RPMI8226 (cell line): ENCODE results near the gene PDLIM1.
"Not testable (repeated sequence)": the region's sequence is repeated elsewhere in the genome, so short reads cannot be mapped to it uniquely, and the experiment has no call there.

Experiments
- DNase-seq: peaks from one replicate; pipeline ENCODE4 v3.0.0-alpha.2; 2015

The PDLIM1 gene

DNA sequence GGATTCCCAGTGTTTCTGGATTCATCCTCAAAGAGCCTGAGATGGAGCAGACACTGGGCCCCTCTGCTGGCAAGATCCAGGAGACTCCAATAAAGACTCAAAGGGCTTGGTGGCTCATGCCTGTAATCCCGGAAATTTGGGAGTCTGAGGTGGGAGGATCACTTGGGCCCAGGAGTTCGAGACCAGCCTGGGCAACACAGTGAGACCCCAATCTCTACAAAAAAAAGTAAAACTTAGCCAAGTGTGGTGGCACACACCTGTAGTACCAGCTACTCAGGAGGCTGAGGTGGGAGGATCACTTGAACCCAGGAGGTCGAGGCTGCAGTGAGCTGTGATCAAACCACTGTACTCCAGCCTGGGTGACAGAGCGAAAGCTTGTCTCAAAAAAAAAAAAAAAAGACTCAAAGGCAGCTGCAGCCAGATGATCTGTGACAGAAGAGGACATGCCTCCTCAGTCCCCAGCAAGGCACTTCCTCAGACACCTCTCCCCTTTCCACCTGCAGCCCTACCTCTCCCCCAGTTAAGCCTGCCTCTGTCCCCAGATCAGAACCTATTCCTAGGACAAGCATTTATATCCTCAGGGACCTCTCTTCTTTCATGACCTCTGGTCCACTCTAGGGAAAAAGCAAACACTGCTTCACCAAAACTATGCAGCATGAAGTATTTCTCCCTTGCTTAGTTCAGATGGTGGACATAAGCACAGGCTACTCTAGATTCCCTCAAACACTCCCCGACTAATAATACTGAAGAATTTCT is 27.9 kb downstream of the PDLIM1 start:
- no peak for DNase-seq

GRCh38 chr10:95261926-95262325 is 28.9 kb downstream of the PDLIM1 start:
- no peak for DNase-seq

DNA sequence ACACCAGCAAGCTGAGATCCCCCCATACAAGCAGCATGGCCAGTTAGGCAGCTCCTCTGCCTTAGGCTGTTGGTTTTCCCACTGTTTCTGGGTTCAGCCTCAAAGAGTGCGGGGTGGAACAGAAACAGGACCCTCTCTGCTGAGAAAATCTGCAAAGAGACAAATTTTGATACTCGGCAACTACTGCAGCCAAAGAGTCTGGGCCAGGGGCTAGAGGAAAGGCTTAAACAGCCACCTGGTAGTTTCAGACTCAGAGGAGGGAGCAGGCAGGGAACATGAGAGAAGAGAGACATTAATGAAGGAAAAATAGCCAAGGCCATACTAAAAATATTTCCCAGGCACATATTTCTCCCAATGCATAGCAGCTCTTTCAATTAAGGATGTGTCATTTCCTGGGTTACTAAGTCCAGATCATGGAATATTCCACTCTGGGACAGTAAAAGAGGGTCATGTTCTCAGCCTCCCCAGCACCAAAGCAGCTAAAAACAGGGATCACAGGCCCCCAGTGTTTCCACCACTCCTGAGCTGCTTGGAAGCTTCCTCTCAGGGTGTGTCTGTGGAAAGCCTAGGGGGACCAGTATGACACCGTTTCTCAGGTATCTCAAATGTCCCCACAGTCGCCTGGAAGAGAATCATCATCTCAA is 29.8 kb downstream of the PDLIM1 start:
- peak; percentile 56 for DNase-seq

DNA sequence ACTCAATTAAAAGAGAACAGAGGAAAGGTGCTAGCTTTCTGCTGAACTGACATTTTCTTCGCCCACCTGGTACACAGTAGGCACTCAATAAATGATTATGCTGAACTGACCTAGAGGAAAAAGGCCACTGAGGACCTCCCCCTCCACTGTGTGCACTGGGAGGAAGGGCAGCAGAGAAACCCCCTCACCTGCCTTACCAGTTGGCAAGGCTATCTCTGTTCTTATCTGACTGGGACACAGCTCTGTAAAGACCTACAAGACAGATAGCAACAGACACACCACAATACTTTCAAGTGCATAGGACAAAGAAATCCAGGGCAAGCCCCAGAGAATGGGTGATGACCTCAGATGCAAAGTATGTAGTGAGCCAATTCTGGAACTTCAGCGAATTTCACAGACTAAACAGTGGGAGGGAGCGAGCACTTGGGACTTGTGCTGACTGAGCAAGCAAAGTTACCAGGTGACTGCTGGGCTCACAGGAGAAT is 30.4 kb downstream of the PDLIM1 start:
- peak; percentile 84 for DNase-seq

DNA sequence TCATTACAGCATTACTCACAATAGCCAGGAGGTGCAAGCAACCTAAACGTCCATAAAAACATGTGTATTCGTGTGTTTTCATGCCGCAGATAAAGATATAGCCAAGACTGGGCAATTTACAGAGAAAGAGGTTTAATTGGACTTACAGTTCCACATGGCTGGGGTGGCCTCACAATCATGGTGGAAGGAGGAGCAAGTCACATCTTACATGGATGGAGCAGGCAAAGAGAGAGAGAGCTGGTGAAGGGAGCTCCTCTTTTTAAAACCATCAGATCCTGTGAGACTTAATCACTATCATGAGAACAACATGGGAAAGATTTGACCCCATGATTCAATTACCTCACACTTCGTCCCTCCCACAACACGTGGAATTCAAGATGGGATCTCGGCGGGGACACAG is 33.0 kb downstream of the PDLIM1 start:
- no peak for DNase-seq

DNA sequence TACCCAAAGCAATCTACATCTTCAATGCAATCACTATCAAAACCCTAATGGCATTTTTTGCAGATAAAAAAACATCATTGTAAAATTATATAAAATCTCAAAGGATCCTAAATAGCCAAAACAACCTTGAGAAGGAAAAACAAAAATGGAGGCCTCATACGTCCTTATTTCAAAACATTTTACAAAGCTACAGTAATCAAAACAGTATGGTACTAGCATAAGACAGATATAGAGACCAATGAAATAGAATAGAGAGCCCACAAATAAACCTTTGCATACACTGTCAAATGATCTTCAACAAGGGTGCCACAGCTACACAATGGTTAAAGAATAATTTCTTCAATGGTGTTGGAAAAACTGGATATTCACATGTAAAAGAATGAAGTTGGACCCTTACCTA is 34.5 kb downstream of the PDLIM1 start:
- DNase-seq, result no peak

DNA sequence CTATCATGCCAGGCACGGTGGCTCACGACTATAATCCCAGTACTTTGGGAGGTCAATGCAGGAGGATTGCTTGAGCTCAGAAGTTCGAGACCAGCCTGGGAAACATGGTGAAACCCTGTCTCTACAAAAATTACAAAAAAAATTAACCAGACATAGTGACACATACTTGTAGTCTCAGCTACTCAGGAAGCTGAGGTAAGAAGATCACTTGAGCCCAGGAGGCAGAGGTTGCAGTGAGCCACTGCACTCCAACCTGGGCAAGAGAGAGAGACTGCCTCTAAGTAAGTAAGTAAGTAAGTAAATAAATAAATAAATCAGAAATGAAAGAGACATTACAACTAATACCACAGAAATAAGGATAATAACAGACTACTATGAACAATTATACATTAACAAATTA is 36.2 kb downstream of the PDLIM1 start:
- DNase-seq, result no peak

DNA sequence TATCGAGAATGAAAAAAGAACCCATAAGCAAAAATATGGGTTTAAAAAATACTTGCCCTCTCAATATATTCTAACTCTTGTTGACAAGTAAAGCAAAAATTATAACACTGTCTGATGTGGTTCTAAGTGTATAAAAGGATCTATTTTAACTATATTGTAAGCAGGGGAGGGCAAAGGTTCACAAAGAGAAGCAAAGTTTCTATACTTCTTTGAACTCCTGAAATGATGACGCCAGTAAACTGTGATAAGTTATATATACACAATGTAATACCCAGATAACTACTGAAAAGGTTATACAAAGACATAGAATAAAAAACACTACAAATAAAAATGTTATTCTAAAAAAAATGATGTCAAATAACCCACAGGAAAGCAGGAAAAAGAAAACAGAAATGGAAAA is 37.1 kb downstream of the PDLIM1 start:
- no peak for DNase-seq

DNA sequence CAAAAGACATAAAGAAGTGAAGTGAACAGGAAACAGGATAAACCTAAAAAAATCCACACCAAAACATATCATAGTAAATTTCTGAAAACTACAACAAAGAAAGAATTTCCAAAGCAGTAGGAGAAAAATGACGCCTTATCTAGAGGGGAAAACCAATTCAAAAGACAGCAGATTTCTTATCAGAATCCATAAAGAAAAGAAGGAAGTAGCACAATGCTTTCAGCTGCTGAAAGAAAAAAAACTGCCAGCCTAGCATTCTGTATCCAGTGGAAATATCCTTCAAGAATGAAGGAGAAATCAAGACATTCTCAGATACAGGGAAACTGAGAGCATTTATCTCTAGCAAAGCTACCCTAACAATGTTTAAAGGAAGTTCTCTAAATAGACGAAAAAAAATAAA is 37.8 kb downstream of the PDLIM1 start:
- no peak for DNase-seq

DNA sequence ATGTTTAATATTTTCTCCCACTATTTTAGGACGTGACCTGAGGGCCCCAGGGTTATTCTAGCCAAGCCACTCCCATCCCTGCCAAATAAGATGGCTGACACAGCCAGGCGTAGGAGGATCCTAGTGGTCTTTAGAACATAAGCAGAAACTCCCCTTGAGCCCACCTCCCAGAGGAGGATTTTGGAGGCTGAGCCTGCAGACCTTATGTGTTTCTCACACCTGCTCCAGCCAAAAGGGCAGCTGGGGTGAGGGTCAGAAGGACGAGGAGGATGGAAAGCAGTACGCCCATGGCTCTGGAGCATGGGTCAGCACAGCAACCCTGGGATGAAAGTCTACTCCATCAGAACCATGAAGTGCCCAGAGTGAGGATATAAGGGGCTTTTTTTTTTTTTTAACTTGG is 39.9 kb downstream of the PDLIM1 start:
- no peak for DNase-seq

GRCh38 chr10:95249467-95249866 is 41.3 kb downstream of the PDLIM1 start:
- DNase-seq, result no peak

DNA sequence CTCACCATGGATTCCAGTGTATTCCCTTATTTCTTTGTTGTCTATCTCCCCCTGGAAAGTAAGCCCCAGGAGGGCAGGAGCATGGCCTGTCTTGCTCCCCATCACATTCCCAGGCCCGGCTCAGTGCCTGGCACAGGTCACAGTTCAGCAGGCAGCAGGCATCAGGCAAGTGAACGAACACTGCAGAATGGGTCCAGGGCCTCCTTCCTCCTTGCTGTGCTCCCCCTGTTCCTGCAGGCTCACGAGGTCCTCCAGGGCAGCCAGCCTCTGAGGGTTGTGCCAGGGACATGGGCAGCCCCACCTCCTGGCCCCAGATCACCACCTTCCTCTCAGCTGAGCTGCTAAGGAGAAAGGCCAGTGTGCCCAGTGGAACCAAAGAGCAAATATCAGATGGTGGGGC is 41.8 kb downstream of the PDLIM1 start:
- no peak for DNase-seq

DNA sequence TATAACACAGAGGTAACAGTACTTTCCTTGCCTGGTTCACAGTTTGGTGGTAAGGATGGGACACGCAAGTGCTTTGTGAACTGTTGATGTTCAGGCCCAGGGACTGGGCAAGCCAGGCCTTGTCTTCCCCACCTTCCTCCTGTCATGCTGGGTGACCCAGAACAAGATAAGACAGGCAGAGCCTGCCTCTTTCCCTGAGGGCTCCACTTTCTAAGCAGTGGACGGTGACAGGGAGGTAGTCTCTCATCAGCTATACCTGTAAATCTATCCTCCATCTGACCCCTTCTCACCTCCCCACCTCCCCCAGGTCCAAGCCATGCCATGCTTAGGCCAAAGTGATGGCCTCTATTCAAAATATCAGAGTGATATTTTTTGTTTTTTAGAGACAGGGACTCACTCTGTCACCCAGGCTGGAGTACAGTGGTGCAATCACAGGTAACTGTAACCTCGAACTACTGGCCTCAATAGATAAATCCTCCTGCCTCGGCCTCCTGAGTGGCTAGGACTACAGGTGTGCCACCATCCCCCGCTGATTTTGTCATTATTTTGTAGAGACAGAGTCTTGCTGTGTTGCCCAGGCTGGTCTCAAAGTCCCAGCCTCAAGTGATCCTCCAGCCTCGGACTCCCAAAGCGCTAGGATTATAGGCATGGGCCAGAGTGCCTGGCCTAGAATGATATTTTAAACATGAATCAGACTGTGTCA is 42.8 kb downstream of the PDLIM1 start:
- DNase-seq, result no peak

- no peak for DNase-seq
These were observed 43.5 kb downstream of the PDLIM1 start for GRCh38 chr10:95247200-95247880.

- peak; percentile 59 for DNase-seq
These were observed 44.2 kb downstream of the PDLIM1 start for GRCh38 chr10:95246582-95247051.

- DNase-seq, result peak; percentile 16
These were observed 45.3 kb downstream of the PDLIM1 start for GRCh38 chr10:95245425-95246055.

DNA sequence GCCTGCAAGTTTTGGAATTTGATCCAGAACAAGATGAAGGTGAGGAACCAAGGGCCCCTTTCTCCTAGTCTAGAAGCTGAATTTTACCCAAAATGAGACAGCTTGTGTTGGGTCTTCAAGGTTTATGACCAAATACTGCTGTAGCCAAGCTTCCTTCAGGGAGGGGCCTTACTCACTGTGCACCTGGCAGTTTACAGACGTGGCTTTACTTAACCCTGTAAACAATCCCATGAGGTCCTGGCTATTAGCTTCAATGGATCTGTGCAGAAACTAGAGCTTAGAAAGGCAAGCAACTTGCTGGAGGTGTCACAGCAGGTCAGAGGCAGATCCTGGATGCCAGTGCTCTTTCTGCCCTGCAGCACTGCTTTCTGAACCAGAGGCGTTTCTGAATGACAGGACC is 46.7 kb downstream of the PDLIM1 start:
- no peak for DNase-seq

DNA sequence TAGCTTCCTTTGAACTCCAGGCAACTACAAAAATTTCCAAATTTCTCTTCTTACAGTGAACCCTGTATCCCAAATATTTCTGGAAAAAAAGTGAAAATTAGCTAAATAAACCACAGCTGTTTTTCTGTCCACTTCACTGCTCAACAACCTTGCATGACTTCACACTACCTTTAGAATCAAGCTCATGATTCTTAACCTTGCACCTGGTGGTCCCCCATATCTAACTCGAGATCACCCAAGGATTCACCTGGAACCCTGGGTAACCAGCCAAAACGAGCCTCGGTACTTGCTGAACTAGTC is 47.5 kb downstream of the PDLIM1 start:
- no peak for DNase-seq

- peak; percentile 37 for DNase-seq
These were observed 48.1 kb downstream of the PDLIM1 start for GRCh38 chr10:95242581-95243317.

DNA sequence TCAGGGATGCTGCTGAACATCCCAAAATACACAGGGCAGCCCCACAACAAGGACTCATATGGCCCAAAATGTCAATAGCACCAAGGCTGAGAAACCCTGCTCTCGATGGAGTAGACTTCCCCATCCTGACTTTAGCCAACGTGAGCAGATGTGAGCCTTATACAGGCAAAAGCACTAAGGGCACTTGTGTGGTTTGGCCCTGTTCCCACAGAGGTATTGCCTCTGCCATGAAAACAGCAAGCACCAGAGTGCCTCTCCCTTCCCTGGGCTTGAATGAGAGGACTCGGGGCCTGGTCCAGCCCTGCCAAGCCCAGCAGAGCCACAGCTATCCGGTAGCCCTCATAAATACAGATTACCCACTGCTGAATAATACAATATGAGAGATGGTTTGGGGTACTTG is 49.3 kb downstream of the PDLIM1 start:
- peak; percentile 86 for DNase-seq

DNA sequence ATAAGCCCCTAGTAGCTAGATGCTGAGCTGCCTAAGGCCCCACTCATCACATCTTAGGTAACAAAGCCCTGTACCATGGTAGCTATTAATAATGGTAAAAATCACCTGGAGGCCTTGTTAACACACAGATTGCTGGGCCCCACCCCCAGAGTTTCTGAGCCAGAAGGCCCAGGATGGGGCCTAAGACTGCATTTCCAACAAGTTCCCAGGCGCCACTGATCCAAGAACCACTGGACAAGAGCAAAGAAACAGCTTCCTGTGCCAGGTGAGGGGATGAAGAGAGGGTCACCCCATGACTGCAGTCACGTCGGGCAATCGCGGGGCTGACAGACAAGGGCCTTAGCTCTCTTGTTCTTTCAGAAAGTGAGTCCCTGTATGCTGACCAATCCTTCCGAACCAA is 50.0 kb downstream of the PDLIM1 start:
- no peak for DNase-seq

- not testable (repeated sequence) for DNase-seq
These were observed 50.7 kb downstream of the PDLIM1 start for GRCh38 chr10:95240096-95240495.
